ENCODE results near the gene CHADL.

Gene CHADL

DNA sequence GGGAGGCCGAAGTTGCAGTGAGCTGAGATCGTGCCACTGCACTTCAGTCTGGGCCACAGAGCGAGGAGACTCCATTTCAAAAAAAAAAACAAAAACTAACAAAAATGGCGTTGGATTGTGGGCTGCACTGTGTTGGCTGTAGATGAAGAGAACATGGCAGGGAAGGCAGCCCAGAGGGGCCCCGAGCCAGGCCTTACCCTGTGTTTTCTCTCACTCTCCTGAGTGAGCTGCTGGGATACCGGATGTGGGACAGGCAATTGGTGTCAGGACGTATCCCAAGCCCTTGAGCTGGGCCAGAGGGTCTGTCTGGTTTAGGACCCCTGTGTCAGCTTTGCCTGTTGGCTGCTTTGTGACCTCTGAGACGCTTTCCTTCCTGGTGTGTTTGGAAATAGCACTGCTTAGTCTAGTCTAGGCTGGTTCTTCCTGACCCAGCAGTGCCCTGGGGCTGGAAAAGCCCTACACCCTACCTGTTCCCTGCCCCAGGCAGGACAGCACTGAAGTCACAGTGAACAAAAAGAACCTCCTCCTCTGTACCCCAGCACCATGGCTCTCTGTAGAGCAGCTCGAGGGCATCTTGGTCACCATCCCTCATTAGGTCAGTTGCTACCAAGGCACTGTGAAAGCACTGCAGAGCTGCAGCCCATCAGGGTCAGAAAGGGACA is 17.8 kb downstream of the CHADL start:
- H3K27ac ChIP-seq (ENCODE audit: low read depth, low read length), result no peak overlapping the region
- H3K4me2 ChIP-seq (ENCODE audit: low read length), result no peak overlapping the region

DNA sequence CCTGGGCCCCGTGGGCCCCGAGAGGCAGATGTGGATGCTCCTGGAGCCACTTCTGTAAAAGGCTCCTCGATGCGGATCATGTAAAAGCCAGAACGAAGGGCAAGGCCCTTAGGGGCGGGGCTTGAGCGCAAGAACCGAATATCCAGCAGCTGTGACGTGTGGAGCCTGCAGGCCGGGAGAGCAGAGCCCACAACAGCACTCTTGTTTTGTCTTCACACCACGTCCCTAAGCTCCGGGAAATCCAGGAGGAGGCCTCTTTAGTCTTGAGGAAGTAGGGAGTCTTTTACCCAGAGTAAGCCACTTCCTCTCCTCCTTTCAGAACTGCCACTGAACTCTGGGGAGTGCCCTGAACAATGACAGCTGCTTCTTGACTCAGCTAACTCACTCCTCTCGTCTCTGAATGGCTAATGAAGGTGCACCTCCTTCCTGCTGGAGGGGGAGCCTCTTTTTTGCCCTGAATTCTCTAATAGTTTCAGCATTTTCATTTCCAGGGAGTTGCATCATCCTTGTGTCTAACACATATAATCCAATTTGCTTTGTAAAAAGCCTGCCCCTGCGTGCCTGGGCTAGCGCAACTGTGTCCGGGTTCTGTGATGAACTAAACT is 23.1 kb downstream of the CHADL start:
- Histone ChIP-seq H3K27ac (ENCODE audit: low read depth, low read length) (peak overlapping the region; percentile 40), H3K4me2 (ENCODE audit: low read length) (peak overlapping the region; percentile 41)

More for the DNA sequence above, 17.8 kb downstream of the CHADL start:
- no peaks in the 10 kb centered on the region for H4K20me1 ChIP-seq (ENCODE audit: control insufficient read depth, insufficient read depth, low read depth, low read length)
- no peaks in the 10 kb centered on the region for H3K79me2 ChIP-seq (ENCODE audit: control insufficient read depth, low read length)
- no peaks in the 10 kb centered on the region for H3F3A ChIP-seq (ENCODE audit: control insufficient read depth, insufficient read depth)
- H3K4me3 ChIP-seq (ENCODE audit: low read length), result no peak overlapping the region
- H3K4me1 ChIP-seq (ENCODE audit: control insufficient read depth, low read length), result peaks cover under 1% of the 10 kb centered on the region
- TF ChIP-seq, protein P1, sequence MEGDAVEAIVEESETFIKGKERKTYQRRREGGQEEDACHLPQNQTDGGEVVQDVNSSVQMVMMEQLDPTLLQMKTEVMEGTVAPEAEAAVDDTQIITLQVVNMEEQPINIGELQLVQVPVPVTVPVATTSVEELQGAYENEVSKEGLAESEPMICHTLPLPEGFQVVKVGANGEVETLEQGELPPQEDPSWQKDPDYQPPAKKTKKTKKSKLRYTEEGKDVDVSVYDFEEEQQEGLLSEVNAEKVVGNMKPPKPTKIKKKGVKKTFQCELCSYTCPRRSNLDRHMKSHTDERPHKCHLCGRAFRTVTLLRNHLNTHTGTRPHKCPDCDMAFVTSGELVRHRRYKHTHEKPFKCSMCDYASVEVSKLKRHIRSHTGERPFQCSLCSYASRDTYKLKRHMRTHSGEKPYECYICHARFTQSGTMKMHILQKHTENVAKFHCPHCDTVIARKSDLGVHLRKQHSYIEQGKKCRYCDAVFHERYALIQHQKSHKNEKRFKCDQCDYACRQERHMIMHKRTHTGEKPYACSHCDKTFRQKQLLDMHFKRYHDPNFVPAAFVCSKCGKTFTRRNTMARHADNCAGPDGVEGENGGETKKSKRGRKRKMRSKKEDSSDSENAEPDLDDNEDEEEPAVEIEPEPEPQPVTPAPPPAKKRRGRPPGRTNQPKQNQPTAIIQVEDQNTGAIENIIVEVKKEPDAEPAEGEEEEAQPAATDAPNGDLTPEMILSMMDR (IDR thresholded peaks at IDR 0.05; ENCODE audit: low read depth, low read length, poor library complexity, severe bottlenecking), result no peak
- no peak for TF ChIP-seq EZH2phosphoT487 (IDR thresholded peaks at IDR 0.05; ENCODE audit: borderline replicate concordance, low read length)
- no peaks in the 10 kb centered on the region for H3K9me3 ChIP-seq (ENCODE audit: control insufficient read depth, insufficient read depth, low read length)
- no peaks in the 10 kb centered on the region for H3K27me3 ChIP-seq (ENCODE audit: control insufficient read depth, low read length)
- peaks cover 86% of the 10 kb centered on the region for H3K36me3 ChIP-seq (ENCODE audit: control insufficient read depth, low read length)
- H3K9me2 ChIP-seq (replicated peaks; ENCODE audit: control insufficient read depth, low read length), result no peaks in the 10 kb centered on the region

DNA sequence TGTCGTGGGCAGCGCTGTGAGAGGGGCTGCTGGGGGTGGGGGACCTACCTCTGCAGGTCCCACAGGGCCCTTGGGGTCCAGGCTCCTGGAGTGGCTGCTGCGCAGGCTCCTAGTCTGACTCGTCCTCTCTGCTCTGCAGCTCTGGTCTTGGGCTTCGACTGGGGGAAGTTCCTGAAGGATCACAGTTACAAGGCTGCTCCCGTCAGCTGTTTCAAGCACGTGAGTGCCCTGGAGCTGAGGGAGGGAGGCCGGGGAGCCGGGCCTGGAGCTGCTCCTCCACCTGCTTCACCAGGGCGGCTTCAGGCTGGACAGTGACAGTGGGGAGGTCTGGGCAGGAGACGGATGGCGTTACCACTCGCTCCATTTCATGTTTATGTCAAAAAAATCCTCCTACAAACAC is 23.7 kb downstream of the CHADL start:
- peak overlapping the region; percentile 40; the same call in 1 of the 2 replicates for H3K27ac ChIP-seq (ENCODE audit: low read depth, low read length)
- peaks cover 89% of the 10 kb centered on the region for H3K36me3 ChIP-seq (ENCODE audit: control insufficient read depth, low read length)
- TF ChIP-seq, protein P1 (IDR thresholded peaks at IDR 0.05; ENCODE audit: low read depth, low read length, poor library complexity, severe bottlenecking), result no peak
- TF ChIP-seq EZH2phosphoT487 (IDR thresholded peaks at IDR 0.05; ENCODE audit: borderline replicate concordance, low read length), result no peak

More for the DNA sequence above, 23.1 kb downstream of the CHADL start:
- no peaks in the 10 kb centered on the region for H3K9me3 ChIP-seq (ENCODE audit: control insufficient read depth, insufficient read depth, low read length)
- TF ChIP-seq EZH2phosphoT487 (IDR thresholded peaks at IDR 0.05; ENCODE audit: borderline replicate concordance, low read length), result no peak
- TF ChIP-seq, protein P1 (IDR thresholded peaks at IDR 0.05; ENCODE audit: low read depth, low read length, poor library complexity, severe bottlenecking), result no peak
- no peaks in the 10 kb centered on the region for H4K20me1 ChIP-seq (ENCODE audit: control insufficient read depth, insufficient read depth, low read depth, low read length)
- peaks cover 21% of the 10 kb centered on the region for H3K4me1 ChIP-seq (ENCODE audit: control insufficient read depth, low read length)
- H3K79me2 ChIP-seq (ENCODE audit: control insufficient read depth, low read length), result no peaks in the 10 kb centered on the region
- H3F3A ChIP-seq (ENCODE audit: control insufficient read depth, insufficient read depth), result no peaks in the 10 kb centered on the region
- H3K36me3 ChIP-seq (ENCODE audit: control insufficient read depth, low read length), result peaks cover 89% of the 10 kb centered on the region
- no peak overlapping the region for H3K4me3 ChIP-seq (ENCODE audit: low read length)
- no peaks in the 10 kb centered on the region for H3K27me3 ChIP-seq (ENCODE audit: control insufficient read depth, low read length)
- no peaks in the 10 kb centered on the region for H3K9me2 ChIP-seq (replicated peaks; ENCODE audit: control insufficient read depth, low read length)

More for the DNA sequence above, 23.7 kb downstream of the CHADL start:
- no peaks in the 10 kb centered on the region for H3K27me3 ChIP-seq (ENCODE audit: control insufficient read depth, low read length)
- no peak overlapping the region for H3K4me3 ChIP-seq (ENCODE audit: low read length)
- H3F3A ChIP-seq (ENCODE audit: control insufficient read depth, insufficient read depth), result no peaks in the 10 kb centered on the region
- no peaks in the 10 kb centered on the region for H3K9me2 ChIP-seq (replicated peaks; ENCODE audit: control insufficient read depth, low read length)
- H3K9me3 ChIP-seq (ENCODE audit: control insufficient read depth, insufficient read depth, low read length), result no peaks in the 10 kb centered on the region
- no peaks in the 10 kb centered on the region for H4K20me1 ChIP-seq (ENCODE audit: control insufficient read depth, insufficient read depth, low read depth, low read length)
- H3K4me2 ChIP-seq (ENCODE audit: low read length), result peak overlapping the region; percentile 41; the same call in 1 of the 2 replicates
- peaks cover 21% of the 10 kb centered on the region for H3K4me1 ChIP-seq (ENCODE audit: control insufficient read depth, low read length)
- peaks cover 2% of the 10 kb centered on the region; the same call in 1 of the 2 replicates for H3K79me2 ChIP-seq (ENCODE audit: control insufficient read depth, low read length)

Measured in DOHH2 (cell line).